ENCODE measurements around the gene C11orf54. TPM values are rescaled to one million over a fixed set of nuclear protein-coding genes. Genes with fewer than 3 reads are reported as not detected.
A peak's percentile ranks its signal among the peaks of the same experiment; 100 is the strongest.

C11orf54 gene
- polyA plus RNA-seq, 3 donors from 2014 or later = 16.8 to 23.7 (median 21.2) TPM

DNA sequence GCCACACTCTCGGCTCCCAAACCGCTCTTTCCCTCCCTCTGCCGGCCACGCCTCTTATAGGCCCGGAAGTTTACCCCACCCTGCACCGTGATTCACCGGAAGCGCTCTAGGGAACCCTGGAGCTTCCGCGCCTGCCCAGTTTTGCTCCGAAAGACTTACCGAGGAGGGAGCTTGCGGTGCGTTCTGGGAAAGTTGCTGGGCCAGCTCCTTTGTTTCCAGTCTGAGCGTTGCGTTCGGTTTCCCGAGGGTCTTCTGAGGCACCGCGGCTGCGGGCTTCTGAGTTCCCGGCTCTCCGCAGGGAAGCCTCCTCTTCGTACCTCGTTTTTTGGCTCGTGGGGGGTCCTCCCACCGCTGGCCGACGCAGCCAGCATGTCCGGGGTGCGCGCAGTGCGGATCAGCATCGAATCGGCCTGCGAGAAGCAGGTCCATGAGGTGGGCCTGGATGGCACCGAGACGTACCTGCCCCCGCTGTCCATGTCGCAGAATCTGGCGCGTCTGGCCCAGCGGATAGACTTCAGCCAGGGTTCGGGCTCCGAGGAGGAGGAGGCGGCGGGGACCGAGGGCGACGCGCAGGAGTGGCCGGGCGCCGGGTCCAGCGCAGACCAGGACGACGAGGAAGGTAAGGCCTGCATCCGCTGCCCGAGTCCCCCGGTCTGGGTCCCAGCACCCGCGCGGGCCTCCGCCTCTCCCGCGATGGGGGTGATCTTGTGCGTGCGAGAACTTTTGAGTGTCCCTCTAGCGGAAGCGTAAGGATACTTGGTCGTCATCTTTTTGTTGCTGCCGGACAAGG is 42.9 kb downstream of the C11orf54 start, which contains the start of gene MED17:
Gene MED17 (plus strand): TSS at position 138 of the 790 bp plus-strand sequence. CDS start 232 bp downstream, at position 370.
- peaks cover 0 to 7% (median 0%) of the 10 kb centered on the region in 3 donors for H3K36me3 Mint-ChIP-seq
- H3K27me3 Mint-ChIP-seq (ENCODE audit: low read depth in 3 of 3) = peaks cover 0 to 3% (median 2%) of the 10 kb centered on the region in 3 donors
- H3K4me1 Mint-ChIP-seq = peaks cover 42 to 57% of the 10 kb centered on the region in 2 donors
- no peaks in the 10 kb centered on the region for H3K9me3 Mint-ChIP-seq
- DNase-seq = peak; percentile 78 to 79 (median 78)
- peak within 1 kb of the TSS; percentile 91 to 99 (median 95) for H3K4me3 Mint-ChIP-seq
- peak within 1 kb of the TSS; percentile 86 to 97 (median 91) for H3K27ac Mint-ChIP-seq

- Mint-ChIP-seq H3K27ac (peak overlapping the region; percentile 86 to 97 (median 91)), H3K4me3 (peak overlapping the region; percentile 91 to 99 (median 95)), H3K36me3 (peaks cover 0 to 10% (median 1%) of the 10 kb centered on the region in 3 donors), H3K27me3 (ENCODE audit: low read depth in 3 of 3) (peaks cover 0 to 3% (median 2%) of the 10 kb centered on the region in 3 donors), H3K4me1 (peaks cover 42 to 59% of the 10 kb centered on the region in 2 donors), H3K9me3 (no peaks in the 10 kb centered on the region)
- no peak for DNase-seq
Observed at GRCh38 chr11:93784935-93785360, 43.5 kb downstream of the C11orf54 start.

GRCh38 chr11:93791493-93791892 is 50.0 kb downstream of the C11orf54 start:
- H3K9me3 Mint-ChIP-seq = no peaks in the 10 kb centered on the region
- peaks cover 0 to 2% (median 0%) of the 10 kb centered on the region in 3 donors for H3K27me3 Mint-ChIP-seq (ENCODE audit: low read depth in 3 of 3)
- H3K4me3 Mint-ChIP-seq = no peak overlapping the region
- H3K4me1 Mint-ChIP-seq = peaks cover 20 to 45% of the 10 kb centered on the region in 2 donors
- peak overlapping the region in 1 of 6 donors; percentile 55 for H3K27ac Mint-ChIP-seq
- DNase-seq = no peak
- peaks cover 17 to 44% (median 20%) of the 10 kb centered on the region in 3 donors for H3K36me3 Mint-ChIP-seq

DNA sequence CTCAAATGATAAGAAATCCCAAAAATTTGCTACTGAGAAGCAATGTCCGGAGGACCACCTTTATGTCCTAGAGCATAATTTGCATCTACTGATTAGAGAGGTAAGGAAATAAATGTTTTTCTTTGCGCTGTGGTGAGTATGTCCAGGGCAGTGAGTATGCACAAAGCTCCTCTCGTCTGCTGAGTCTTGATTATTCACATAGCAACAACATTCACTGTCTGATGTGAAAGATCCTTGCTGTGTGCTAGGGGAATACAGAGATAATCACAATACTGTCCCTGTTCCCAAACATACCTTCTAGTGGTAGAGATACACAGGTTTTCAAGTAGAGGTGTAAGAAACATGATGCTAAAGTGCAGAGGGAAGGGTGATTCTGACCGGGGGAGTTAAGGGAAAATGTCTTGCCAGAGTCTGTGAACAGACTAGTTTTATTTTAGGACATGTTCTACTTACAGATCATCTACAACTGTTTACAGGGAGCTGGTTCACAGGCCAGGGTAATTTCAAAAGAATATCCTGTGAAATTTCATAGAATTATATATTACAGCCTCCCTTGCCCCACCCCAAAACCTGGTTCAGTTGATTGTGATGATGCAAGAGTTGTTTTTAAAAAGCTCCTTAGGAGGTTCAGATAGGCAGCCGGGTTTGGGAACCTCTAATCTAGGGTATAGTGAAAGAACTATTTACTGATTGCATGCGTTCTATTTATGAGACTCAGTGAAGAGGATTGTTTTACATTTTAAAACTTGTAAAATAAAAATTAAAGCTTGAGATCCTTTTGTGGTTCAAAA is 55.2 kb downstream of the C11orf54 start:
- H3K4me1 Mint-ChIP-seq = peaks cover 5 to 20% of the 10 kb centered on the region in 2 donors
- peaks cover 0 to 2% (median 0%) of the 10 kb centered on the region in 3 donors for H3K27me3 Mint-ChIP-seq (ENCODE audit: low read depth in 3 of 3)
- no peak overlapping the region for H3K4me3 Mint-ChIP-seq
- DNase-seq = no peak
- peaks cover 27 to 56% (median 35%) of the 10 kb centered on the region in 3 donors for H3K36me3 Mint-ChIP-seq
- H3K9me3 Mint-ChIP-seq = no peaks in the 10 kb centered on the region
- peak overlapping the region in 1 of 6 donors; percentile 2 for H3K27ac Mint-ChIP-seq

DNA sequence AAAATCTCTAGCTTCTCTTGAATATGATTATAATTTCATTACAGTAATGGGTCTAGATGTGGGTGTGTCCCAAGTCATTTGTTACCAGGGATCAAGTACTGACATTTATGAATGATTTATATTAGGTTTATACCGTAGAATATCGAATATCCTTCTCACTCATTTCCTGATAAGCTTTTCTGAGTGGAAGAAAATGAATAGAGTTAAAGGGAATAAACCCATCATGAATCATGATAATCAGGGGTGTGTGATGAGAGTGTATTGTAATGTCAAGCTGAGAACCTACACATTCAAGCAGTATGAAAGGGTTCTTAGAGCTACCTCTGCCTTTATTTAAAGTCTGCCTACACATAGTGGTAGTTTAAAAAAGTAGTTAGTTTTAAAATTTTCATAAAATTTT is 59.9 kb downstream of the C11orf54 start:
- DNase-seq = no peak
- Mint-ChIP-seq H3K4me3 (no peak overlapping the region), H3K4me1 (peaks cover 5 to 10% of the 10 kb centered on the region in 2 donors), H3K36me3 (peaks cover 11 to 49% (median 36%) of the 10 kb centered on the region in 3 donors), H3K27me3 (ENCODE audit: low read depth in 3 of 3) (no peaks in the 10 kb centered on the region), H3K27ac (no peak overlapping the region), H3K9me3 (no peaks in the 10 kb centered on the region)

GRCh38 chr11:93804879-93805278 is 63.4 kb downstream of the C11orf54 start:
- H3K4me3 Mint-ChIP-seq = no peak overlapping the region
- peaks cover 5 to 17% of the 10 kb centered on the region in 2 donors for H3K4me1 Mint-ChIP-seq
- H3K36me3 Mint-ChIP-seq = peaks cover 0 to 45% (median 23%) of the 10 kb centered on the region in 3 donors
- peaks cover 0 to 1% (median 0%) of the 10 kb centered on the region in 3 donors for H3K27me3 Mint-ChIP-seq (ENCODE audit: low read depth in 3 of 3)
- DNase-seq = no peak
- H3K9me3 Mint-ChIP-seq = no peaks in the 10 kb centered on the region
- peak overlapping the region in 3 of 6 donors; percentile 4 to 30 (median 29) for H3K27ac Mint-ChIP-seq

GRCh38 chr11:93807980-93808379 is 66.5 kb downstream of the C11orf54 start:
- Mint-ChIP-seq H3K27me3 (ENCODE audit: low read depth in 3 of 3) (peaks cover 0 to 1% (median 0%) of the 10 kb centered on the region in 3 donors), H3K4me1 (peaks cover 3 to 7% of the 10 kb centered on the region in 2 donors), H3K36me3 (peaks cover 0 to 41% (median 25%) of the 10 kb centered on the region in 3 donors), H3K9me3 (no peaks in the 10 kb centered on the region), H3K4me3 (no peak overlapping the region), H3K27ac (no peak overlapping the region)
- DNase-seq = no peak

- H3K27me3 Mint-ChIP-seq (ENCODE audit: low read depth in 3 of 3) = no peaks in the 10 kb centered on the region
- H3K27ac Mint-ChIP-seq = no peak overlapping the region
- H3K9me3 Mint-ChIP-seq = no peaks in the 10 kb centered on the region
- no peaks in the 10 kb centered on the region for H3K4me1 Mint-ChIP-seq
- peaks cover 21 to 45% (median 24%) of the 10 kb centered on the region in 3 donors for H3K36me3 Mint-ChIP-seq
- no peak for DNase-seq
- H3K4me3 Mint-ChIP-seq = no peak overlapping the region
Observed at GRCh38 chr11:93813974-93814373, 72.5 kb downstream of the C11orf54 start.

Other genes with a start within 250 kb of the C11orf54 start
- gene SMCO4, start 198.3 kb upstream of the C11orf54 start, polyA plus RNA-seq = 10 to 100 TPM; 10.2 to 11.1 (median 10.3) TPM
- 1 to 10 TPM in 2 of 3 donors, under 1 TPM in 1; 0.51 to 1.8 (median 1.6) TPM for gene CEP295, start 80.0 kb upstream of the C11orf54 start, polyA plus RNA-seq
- 10 to 100 TPM; 10.3 to 21.3 (median 16.2) TPM for gene TAF1D, start 177 bp upstream of the C11orf54 start, polyA plus RNA-seq
- 10 to 100 TPM in 1 of 3 donors, 1 to 10 TPM in 2; 8.2 to 24.5 (median 8.8) TPM for gene MED17, start 42.6 kb downstream of the C11orf54 start, polyA plus RNA-seq
- gene VSTM5, start 108.9 kb downstream of the C11orf54 start, polyA plus RNA-seq = not detected

Measured in immature natural killer cell (primary cell).